ENCODE data around the gene TMUB2. TPM values are rescaled to one million over a fixed set of nuclear protein-coding genes. Genes with fewer than 3 reads are reported as not detected.
A peak's percentile ranks its signal among the peaks of the same experiment; 100 is the strongest.

Gene TMUB2
- total RNA-seq, 2 experiments from 2014 or later = 21.3 to 25.9 TPM

DNA sequence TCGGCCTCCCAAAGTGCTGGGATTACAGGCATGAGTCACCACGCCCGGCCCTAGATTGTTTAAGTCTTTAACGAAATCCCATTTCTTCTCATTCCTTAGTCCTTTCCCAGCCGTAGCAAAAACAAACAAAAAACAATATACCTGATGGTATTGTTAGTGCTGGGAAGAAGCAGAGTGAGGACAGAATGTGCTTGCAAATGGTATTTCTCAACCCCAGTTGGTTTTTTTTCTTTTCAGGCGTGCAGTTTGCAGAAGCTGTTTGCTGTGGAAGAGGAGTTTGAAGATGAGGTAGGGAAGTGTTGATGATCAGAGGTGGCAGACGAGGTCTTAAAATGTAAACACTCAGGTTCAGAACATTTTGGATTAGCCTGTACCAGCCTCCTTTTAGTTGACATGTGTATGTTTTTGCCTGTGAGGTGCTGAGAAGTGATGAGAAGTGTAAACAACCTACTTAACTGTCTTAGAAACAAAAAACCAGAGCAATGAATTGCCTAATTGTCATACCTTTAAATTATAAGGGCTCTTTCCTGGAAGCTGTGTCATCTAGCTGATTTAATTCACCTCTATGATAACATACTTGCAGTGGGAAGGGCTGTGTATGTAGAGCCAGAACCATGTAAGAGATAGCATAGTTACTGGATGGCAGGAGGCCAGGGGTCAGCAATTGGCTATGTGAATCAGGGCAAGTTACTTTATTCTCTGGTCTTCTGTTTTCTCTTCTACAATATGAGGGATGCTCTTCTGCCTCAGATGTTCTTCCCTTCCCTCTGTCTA lies 41.6 kb upstream of the TMUB2 start:
- no peaks in the 10 kb centered on the region for H3K9me3 ChIP-seq (ENCODE audit: low read length)
- H3K27ac ChIP-seq (ENCODE audit: low read depth, low read length, poor library complexity, severe bottlenecking) = no peak overlapping the region
- H3K36me3 ChIP-seq (ENCODE audit: insufficient read depth, low read length) = peaks cover 51% of the 10 kb centered on the region
- intact Hi-C loops (cut with micrococcal nuclease; ENCODE audit: unreplicated experiment) = loop anchor here (5.0 kb wide), 3 partner anchors 42 to 202 kb away; partner anchors contain the start of genes GRN and TMUB2
- no peak for DNase-seq (ENCODE audit: low spot score)
- ChIA-PET POLR2A (interaction anchor here (0.9 kb wide), 1 partner anchor 26 kb away, joined by 3 read pairs; no protein-coding TSS in a partner anchor), CTCF (ENCODE audit: unreplicated experiment) (no interaction called here)
- H3K4me1 ChIP-seq (ENCODE audit: insufficient read depth, low read length, poor library complexity, severe bottlenecking) = peaks cover 14% of the 10 kb centered on the region
- no peak overlapping the region for H3K4me2 ChIP-seq (ENCODE audit: low read length)
- no peak overlapping the region for H2AFZ ChIP-seq (ENCODE audit: low read length)
- H3K9me2 ChIP-seq (ENCODE audit: insufficient read depth, low read length) = no peaks in the 10 kb centered on the region
- H3K4me3 ChIP-seq (ENCODE audit: low read depth, low read length, poor library complexity, severe bottlenecking) = no peak overlapping the region
- peaks cover 21% of the 10 kb centered on the region; the same call in 1 of the 2 replicates for H3K79me2 ChIP-seq (ENCODE audit: insufficient read depth, low read depth, low read length)
- H4K20me1 ChIP-seq (ENCODE audit: insufficient read depth, low read length) = no peaks in the 10 kb centered on the region
- TF ChIP-seq EZH2phosphoT487 (IDR thresholded peaks at IDR 0.05; ENCODE audit: borderline replicate concordance, low read depth, low read length) = no peak
- TF ChIP-seq, protein P1, sequence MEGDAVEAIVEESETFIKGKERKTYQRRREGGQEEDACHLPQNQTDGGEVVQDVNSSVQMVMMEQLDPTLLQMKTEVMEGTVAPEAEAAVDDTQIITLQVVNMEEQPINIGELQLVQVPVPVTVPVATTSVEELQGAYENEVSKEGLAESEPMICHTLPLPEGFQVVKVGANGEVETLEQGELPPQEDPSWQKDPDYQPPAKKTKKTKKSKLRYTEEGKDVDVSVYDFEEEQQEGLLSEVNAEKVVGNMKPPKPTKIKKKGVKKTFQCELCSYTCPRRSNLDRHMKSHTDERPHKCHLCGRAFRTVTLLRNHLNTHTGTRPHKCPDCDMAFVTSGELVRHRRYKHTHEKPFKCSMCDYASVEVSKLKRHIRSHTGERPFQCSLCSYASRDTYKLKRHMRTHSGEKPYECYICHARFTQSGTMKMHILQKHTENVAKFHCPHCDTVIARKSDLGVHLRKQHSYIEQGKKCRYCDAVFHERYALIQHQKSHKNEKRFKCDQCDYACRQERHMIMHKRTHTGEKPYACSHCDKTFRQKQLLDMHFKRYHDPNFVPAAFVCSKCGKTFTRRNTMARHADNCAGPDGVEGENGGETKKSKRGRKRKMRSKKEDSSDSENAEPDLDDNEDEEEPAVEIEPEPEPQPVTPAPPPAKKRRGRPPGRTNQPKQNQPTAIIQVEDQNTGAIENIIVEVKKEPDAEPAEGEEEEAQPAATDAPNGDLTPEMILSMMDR (conservative IDR thresholded peaks at IDR 0.05; ENCODE audit: low read length) = no peak
- TSS peak; percentile 41 for BruUV-seq (replicated peaks)

DNA sequence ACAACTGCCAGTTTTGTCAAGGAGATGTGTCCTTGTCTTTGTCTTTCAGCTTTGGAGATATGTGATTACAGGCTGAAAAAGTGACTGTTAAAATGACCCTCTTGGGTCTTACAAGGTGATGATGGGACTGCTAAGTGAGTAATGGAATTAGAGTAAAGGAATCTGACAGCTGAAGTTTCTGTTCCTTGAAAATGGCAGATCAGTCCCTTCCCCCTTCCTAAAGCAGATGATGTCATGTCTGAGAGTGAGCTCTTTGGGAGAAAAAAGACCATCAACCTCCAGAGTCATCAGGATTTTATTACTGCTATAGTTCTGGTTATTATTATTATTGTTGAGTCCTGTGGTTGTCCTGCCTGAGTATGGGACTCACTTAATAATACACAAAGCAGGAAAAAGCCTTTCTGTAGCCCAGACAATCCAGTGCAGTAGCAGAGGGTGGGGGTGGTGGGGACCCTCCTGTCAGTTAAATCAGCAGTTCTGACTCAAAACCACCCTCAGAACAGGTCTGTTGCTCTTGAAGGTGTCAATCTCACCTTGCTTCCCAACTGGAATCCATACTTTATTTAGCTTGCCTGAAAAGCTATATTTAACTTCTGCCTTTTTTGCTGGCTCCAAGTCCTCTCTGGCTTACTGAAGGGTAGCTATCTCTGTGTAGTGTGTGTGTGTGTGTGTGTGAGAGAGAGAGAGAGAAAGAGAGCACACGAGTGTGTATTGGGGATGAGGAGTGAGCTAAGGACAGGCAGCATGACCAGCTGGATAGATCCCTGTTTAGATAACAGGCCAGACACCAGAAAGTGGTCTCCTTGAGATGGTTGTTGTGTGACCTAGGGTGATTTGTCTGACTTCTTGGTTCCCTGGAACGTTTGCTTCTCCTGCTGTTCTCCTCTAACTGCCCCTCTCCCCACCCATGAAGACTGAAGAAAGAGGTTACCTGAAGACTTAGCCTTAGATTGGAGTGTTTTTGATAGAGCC lies 40.1 kb upstream of the TMUB2 start:
- no peak overlapping the region for H3K27ac ChIP-seq (ENCODE audit: low read depth, low read length, poor library complexity, severe bottlenecking)
- no TSS peak for BruUV-seq (replicated peaks)
- H3K36me3 ChIP-seq (ENCODE audit: insufficient read depth, low read length) = peaks cover 65% of the 10 kb centered on the region
- peaks cover 33% of the 10 kb centered on the region; the same call in 1 of the 2 replicates for H3K79me2 ChIP-seq (ENCODE audit: insufficient read depth, low read depth, low read length)
- intact Hi-C loops (cut with micrococcal nuclease; ENCODE audit: unreplicated experiment) = no loop called here
- H3K4me3 ChIP-seq (ENCODE audit: low read depth, low read length, poor library complexity, severe bottlenecking) = no peak overlapping the region
- ChIA-PET POLR2A (no interaction called here), CTCF (ENCODE audit: unreplicated experiment) (no interaction called here)
- no peaks in the 10 kb centered on the region for H3K9me3 ChIP-seq (ENCODE audit: low read length)
- no peaks in the 10 kb centered on the region for H4K20me1 ChIP-seq (ENCODE audit: insufficient read depth, low read length)
- no peak for DNase-seq (ENCODE audit: low spot score)
- no peak for TF ChIP-seq EZH2phosphoT487 (IDR thresholded peaks at IDR 0.05; ENCODE audit: borderline replicate concordance, low read depth, low read length)
- TF ChIP-seq, protein P1 (conservative IDR thresholded peaks at IDR 0.05; ENCODE audit: low read length) = no peak
- H2AFZ ChIP-seq (ENCODE audit: low read length) = no peak overlapping the region
- peaks cover 6% of the 10 kb centered on the region for H3K4me1 ChIP-seq (ENCODE audit: insufficient read depth, low read length, poor library complexity, severe bottlenecking)
- H3K4me2 ChIP-seq (ENCODE audit: low read length) = no peak overlapping the region
- no peaks in the 10 kb centered on the region for H3K9me2 ChIP-seq (ENCODE audit: insufficient read depth, low read length)
